ENCODE measurements around the gene ENTPD6. TPM values are rescaled to one million over a fixed set of nuclear protein-coding genes. Genes with fewer than 3 reads are reported as not detected.
A peak's percentile ranks its signal among the peaks of the same experiment; 100 is the strongest.

The ENTPD6 gene
- total RNA-seq, 4 donors from 2014 or later: 163 to 261 (median 224) TPM

DNA sequence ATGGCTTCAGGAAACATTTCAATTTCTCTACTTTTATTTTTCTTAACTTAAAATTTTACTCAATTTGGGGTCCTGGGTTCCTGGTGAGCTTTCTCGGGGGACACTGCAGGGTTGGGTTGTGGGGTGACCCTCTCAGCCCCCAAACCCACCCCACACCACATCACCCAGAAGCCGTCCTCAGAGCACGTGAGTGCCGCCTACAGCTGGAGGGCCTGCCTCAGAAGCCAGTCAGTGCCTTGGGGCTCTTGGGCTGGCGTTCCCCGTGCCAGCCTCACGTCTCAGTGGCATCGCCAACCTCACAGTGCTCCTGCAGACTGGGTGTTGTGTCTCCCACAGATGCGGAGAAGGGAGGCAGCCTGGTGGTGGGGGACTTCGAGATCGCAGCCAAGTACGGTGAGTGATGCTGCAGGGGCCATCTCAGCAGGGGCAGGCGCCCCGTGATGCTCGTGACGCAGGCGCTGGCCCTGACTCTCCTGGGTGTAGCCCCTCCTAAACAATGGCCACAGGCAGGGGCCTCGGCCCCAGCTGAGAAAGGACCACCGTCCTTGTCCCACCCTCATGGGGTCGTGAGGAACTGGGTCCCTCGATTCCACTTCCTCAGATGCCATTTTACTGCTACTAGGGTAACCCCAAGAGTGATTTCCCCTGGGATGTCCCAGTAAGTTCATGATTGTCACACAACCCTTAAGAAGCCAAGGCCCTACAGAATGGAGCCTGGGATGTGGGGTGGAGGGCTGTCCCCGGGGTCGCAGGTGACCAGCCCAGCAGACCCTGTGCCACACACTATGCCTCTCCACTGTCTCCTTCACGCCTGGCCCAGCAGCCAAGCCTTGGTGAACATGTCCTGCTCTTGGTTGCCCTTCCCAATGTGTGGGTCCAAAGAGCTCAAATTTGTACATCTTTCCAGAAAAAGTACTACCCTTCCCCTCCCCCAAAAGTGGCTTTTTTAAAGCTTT lies 28.5 kb downstream of the ENTPD6 start:
- in situ Hi-C loops (cut with MboI; ENCODE audit: low pct_ligation_motif_present in 1 of 4, low pct_unique_long_range_greater_than_20kb in 1 of 4, low sequenced_read_pairs in 3 of 4) (no loop called here), intact Hi-C loops (cut with DNase I; ENCODE audit: low total_unique reads) (no loop called here)
- H3K36me3 ChIP-seq: no peaks in the 10 kb centered on the region
- no peaks in the 10 kb centered on the region for H3K27me3 ChIP-seq
- no peak for DNase-seq
- H3K4me1 ChIP-seq: peaks cover 12 to 36% (median 19%) of the 10 kb centered on the region in 4 donors
- H3K4me3 ChIP-seq: no peak overlapping the region
- H3K27ac ChIP-seq: no peak overlapping the region
- no peak for TF ChIP-seq POLR2AphosphoS5 (IDR thresholded peaks at IDR 0.05)
- no peak for TF ChIP-seq POLR2A (IDR thresholded peaks at IDR 0.05)
- no peak for TF ChIP-seq EP300 (IDR thresholded peaks at IDR 0.05; ENCODE audit: low read depth)
- TF ChIP-seq, protein P1, sequence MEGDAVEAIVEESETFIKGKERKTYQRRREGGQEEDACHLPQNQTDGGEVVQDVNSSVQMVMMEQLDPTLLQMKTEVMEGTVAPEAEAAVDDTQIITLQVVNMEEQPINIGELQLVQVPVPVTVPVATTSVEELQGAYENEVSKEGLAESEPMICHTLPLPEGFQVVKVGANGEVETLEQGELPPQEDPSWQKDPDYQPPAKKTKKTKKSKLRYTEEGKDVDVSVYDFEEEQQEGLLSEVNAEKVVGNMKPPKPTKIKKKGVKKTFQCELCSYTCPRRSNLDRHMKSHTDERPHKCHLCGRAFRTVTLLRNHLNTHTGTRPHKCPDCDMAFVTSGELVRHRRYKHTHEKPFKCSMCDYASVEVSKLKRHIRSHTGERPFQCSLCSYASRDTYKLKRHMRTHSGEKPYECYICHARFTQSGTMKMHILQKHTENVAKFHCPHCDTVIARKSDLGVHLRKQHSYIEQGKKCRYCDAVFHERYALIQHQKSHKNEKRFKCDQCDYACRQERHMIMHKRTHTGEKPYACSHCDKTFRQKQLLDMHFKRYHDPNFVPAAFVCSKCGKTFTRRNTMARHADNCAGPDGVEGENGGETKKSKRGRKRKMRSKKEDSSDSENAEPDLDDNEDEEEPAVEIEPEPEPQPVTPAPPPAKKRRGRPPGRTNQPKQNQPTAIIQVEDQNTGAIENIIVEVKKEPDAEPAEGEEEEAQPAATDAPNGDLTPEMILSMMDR (IDR thresholded peaks at IDR 0.05): no peak
- H3K9me3 ChIP-seq: no peaks in the 10 kb centered on the region
- 93% methylated on average over 23 of the region's 24 CpGs; no CpG with 5 or more reads in 1 of the 2 donors for WGBS, 2 donors (ENCODE audit: low coverage in 1 of 2)

DNA sequence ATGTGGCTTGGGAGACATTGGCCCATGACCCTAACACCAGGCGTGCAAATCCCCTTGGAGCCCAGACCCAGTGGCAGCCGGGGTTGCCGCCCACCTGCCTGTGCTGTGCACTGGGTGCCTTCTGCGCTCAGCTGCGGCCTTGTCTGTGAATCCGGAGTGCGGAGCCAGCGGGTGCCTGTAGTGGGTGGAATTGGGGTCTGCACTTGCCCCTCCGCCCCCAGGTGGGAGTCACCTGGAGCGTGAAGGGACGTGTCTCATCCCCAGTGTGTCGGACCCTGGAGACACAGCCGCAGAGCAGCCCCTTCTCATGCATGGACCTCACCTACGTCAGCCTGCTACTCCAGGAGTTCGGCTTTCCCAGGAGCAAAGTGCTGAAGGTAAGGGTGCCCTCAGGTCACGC lies 29.4 kb downstream of the ENTPD6 start:
- H3K4me3 ChIP-seq: no peak overlapping the region
- no peaks in the 10 kb centered on the region for H3K9me3 ChIP-seq
- peaks cover 13 to 33% (median 20%) of the 10 kb centered on the region in 4 donors for H3K4me1 ChIP-seq
- no peak overlapping the region for H3K27ac ChIP-seq
- H3K36me3 ChIP-seq: no peaks in the 10 kb centered on the region
- in situ Hi-C loops (cut with MboI; ENCODE audit: low pct_ligation_motif_present in 1 of 4, low pct_unique_long_range_greater_than_20kb in 1 of 4, low sequenced_read_pairs in 3 of 4): no loop called here
- no peak for DNase-seq
- intact Hi-C loops (cut with DNase I; ENCODE audit: low total_unique reads): no loop called here
- TF ChIP-seq POLR2A (IDR thresholded peaks at IDR 0.05) (no peak), POLR2AphosphoS5 (IDR thresholded peaks at IDR 0.05) (no peak), EP300 (IDR thresholded peaks at IDR 0.05; ENCODE audit: low read depth) (no peak)
- TF ChIP-seq, protein P1 (IDR thresholded peaks at IDR 0.05): no peak
- H3K27me3 ChIP-seq: no peaks in the 10 kb centered on the region
- 96 to 100% methylated on average over 3 to 15 of the region's 16 CpGs for WGBS, 2 donors (ENCODE audit: low coverage in 1 of 2)

DNA sequence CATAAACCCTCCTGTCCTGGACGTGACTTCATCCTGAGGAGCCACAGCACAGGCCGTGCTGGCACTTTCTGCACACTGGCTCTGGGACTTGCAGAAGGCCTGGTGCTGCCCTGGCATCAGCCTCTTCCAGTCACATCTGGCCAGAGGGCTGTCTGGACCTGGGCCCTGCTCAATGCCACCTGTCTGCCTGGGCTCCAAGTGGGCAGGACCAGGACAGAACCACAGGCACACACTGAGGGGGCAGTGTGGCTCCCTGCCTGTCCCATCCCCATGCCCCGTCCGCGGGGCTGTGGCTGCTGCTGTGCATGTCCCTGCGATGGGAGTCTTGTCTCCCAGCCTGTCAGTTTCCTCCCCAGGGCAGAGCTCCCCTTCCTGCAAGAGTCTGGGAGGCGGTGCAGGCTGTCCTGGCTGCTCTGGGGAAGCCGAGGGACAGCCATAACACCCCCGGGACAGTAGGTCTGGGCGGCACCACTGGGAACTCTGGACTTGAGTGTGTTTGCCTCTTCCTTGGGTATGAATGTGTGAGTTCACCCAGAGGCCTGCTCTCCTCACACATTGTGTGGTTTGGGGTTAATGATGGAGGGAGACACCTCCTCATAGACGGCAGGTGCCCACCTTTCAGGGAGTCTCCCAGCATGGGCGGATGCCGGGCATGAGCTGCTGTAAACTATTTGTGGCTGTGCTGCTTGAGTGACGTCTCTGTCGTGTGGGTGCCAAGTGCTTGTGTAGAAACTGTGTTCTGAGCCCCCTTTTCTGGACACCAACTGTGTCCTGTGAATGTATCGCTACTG lies 30.3 kb downstream of the ENTPD6 start:
- DNase-seq: no peak
- H3K27me3 ChIP-seq: no peaks in the 10 kb centered on the region
- WGBS, 2 donors (ENCODE audit: low coverage in 1 of 2): 88% methylated on average over 16 of the region's 16 CpGs; no CpG with 5 or more reads in 1 of the 2 donors
- H3K9me3 ChIP-seq: no peaks in the 10 kb centered on the region
- TF ChIP-seq POLR2AphosphoS5 (IDR thresholded peaks at IDR 0.05) (peak in 1 of 3 donors; percentile 11), EP300 (IDR thresholded peaks at IDR 0.05; ENCODE audit: low read depth) (no peak)
- TF ChIP-seq, protein P1 (IDR thresholded peaks at IDR 0.05): no peak
- in situ Hi-C loops (cut with MboI; ENCODE audit: low pct_ligation_motif_present in 1 of 4, low pct_unique_long_range_greater_than_20kb in 1 of 4, low sequenced_read_pairs in 3 of 4): no loop called here
- H3K27ac ChIP-seq: peak overlapping the region in 3 of 4 donors; percentile 46 to 85 (median 84)
- intact Hi-C loops (cut with DNase I; ENCODE audit: low total_unique reads): no loop called here
- no peaks in the 10 kb centered on the region for H3K36me3 ChIP-seq
- H3K4me1 ChIP-seq: peaks cover 15 to 33% (median 21%) of the 10 kb centered on the region in 4 donors
- no peak overlapping the region for H3K4me3 ChIP-seq

Measured in transverse colon (tissue), 4 donors.